ENCODE measurements around the gene AFG3L2. TPM values are rescaled to one million over a fixed set of nuclear protein-coding genes. Genes with fewer than 3 reads are reported as not detected.

The AFG3L2 gene
- polyA plus RNA-seq, 6 donors from 2014 or later = 21.8 to 32.6 (median 27.4) TPM

- H3K27me3 Mint-ChIP-seq = peaks cover 14 to 18% (median 14%) of the 10 kb centered on the region in 3 donors
- H3K4me1 Mint-ChIP-seq = peaks cover 7 to 26% (median 22%) of the 10 kb centered on the region in 3 donors
- H3K9me3 Mint-ChIP-seq = peaks cover 0 to 1% (median 0%) of the 10 kb centered on the region in 7 donors
- H3K36me3 Mint-ChIP-seq = no peaks in the 10 kb centered on the region
- no peak for DNase-seq
- H3K4me3 Mint-ChIP-seq = peak overlapping the region; percentile 59 to 83 (median 80)
- H3K27ac Mint-ChIP-seq = peak overlapping the region in 3 of 6 donors; percentile 44 to 88 (median 59)
- peak; percentile 9 to 11 for ATAC-seq (ENCODE audit: low read depth in 2 of 2)
Observed at GRCh38 chr18:12408247-12408869, 31.3 kb upstream of the AFG3L2 start.

- Mint-ChIP-seq H3K27ac (peak overlapping the region in 2 of 6 donors; percentile 11 to 47), H3K4me3 (peak overlapping the region; percentile 29 to 94 (median 86)), H3K27me3 (peaks cover 26 to 36% (median 32%) of the 10 kb centered on the region in 3 donors), H3K4me1 (peaks cover 7 to 26% (median 22%) of the 10 kb centered on the region in 3 donors), H3K36me3 (no peaks in the 10 kb centered on the region), H3K9me3 (peaks cover 0 to 1% (median 0%) of the 10 kb centered on the region in 7 donors)
- no peak for ATAC-seq (ENCODE audit: low read depth in 2 of 2)
- DNase-seq = no peak
Observed at GRCh38 chr18:12406371-12407111, 29.5 kb upstream of the AFG3L2 start.

- H3K27me3 Mint-ChIP-seq = peaks cover 27 to 41% (median 36%) of the 10 kb centered on the region in 3 donors
Observed at GRCh38 chr18:12405066-12405465, 28.0 kb upstream of the AFG3L2 start.

GRCh38 chr18:12403601-12404506 is 26.8 kb upstream of the AFG3L2 start:
- Mint-ChIP-seq H3K9me3 (peaks cover 0 to 1% (median 0%) of the 10 kb centered on the region in 7 donors), H3K27ac (no peak overlapping the region), H3K4me3 (no peak overlapping the region), H3K36me3 (no peaks in the 10 kb centered on the region), H3K4me1 (peaks cover 7 to 25% (median 22%) of the 10 kb centered on the region in 3 donors), H3K27me3 (peaks cover 27 to 49% (median 47%) of the 10 kb centered on the region in 3 donors)
- no peak for ATAC-seq (ENCODE audit: low read depth in 2 of 2)
- DNase-seq = no peak

More at GRCh38 chr18:12405066-12405465, 28.0 kb upstream of the AFG3L2 start:
- peak overlapping the region in 3 of 8 donors; percentile 25 to 68 (median 46) for H3K4me3 Mint-ChIP-seq
- ATAC-seq (ENCODE audit: low read depth in 2 of 2) = no peak
- H3K27ac Mint-ChIP-seq = peak overlapping the region in 1 of 6 donors; percentile 59
- DNase-seq = no peak
- peaks cover 7 to 26% (median 22%) of the 10 kb centered on the region in 3 donors for H3K4me1 Mint-ChIP-seq
- H3K9me3 Mint-ChIP-seq = peaks cover 0 to 1% (median 0%) of the 10 kb centered on the region in 7 donors
- no peaks in the 10 kb centered on the region for H3K36me3 Mint-ChIP-seq

- H3K27ac Mint-ChIP-seq = no peak overlapping the region
- DNase-seq = no peak
- peaks cover 0 to 1% (median 0%) of the 10 kb centered on the region in 7 donors for H3K9me3 Mint-ChIP-seq
- H3K36me3 Mint-ChIP-seq = no peaks in the 10 kb centered on the region
- H3K4me3 Mint-ChIP-seq = peak overlapping the region in 1 of 8 donors; percentile 60
- H3K27me3 Mint-ChIP-seq = peaks cover 38 to 65% (median 64%) of the 10 kb centered on the region in 3 donors
- H3K4me1 Mint-ChIP-seq = peaks cover 5 to 11% (median 9%) of the 10 kb centered on the region in 3 donors
- ATAC-seq (ENCODE audit: low read depth in 2 of 2) = no peak
Observed at GRCh38 chr18:12401881-12402280, 24.9 kb upstream of the AFG3L2 start.

GRCh38 chr18:12399231-12399630 is 22.2 kb upstream of the AFG3L2 start:
- Mint-ChIP-seq H3K27me3 (peaks cover 38 to 67% (median 62%) of the 10 kb centered on the region in 3 donors), H3K36me3 (no peaks in the 10 kb centered on the region), H3K27ac (no peak overlapping the region), H3K4me3 (no peak overlapping the region), H3K4me1 (no peaks in the 10 kb centered on the region), H3K9me3 (no peaks in the 10 kb centered on the region)
- DNase-seq (no peak), ATAC-seq (ENCODE audit: low read depth in 2 of 2) (no peak)

- H3K27me3 Mint-ChIP-seq = peaks cover 34 to 64% (median 57%) of the 10 kb centered on the region in 3 donors
- no peak for DNase-seq
Observed at GRCh38 chr18:12398625-12399024, 21.6 kb upstream of the AFG3L2 start.

GRCh38 chr18:12397793-12398192 is 20.8 kb upstream of the AFG3L2 start:
- H3K36me3 Mint-ChIP-seq = no peaks in the 10 kb centered on the region
- H3K4me3 Mint-ChIP-seq = peak overlapping the region in 1 of 8 donors; percentile 69
- no peaks in the 10 kb centered on the region for H3K9me3 Mint-ChIP-seq
- H3K27me3 Mint-ChIP-seq = peaks cover 30 to 55% (median 49%) of the 10 kb centered on the region in 3 donors
- DNase-seq = no peak
- no peaks in the 10 kb centered on the region for H3K4me1 Mint-ChIP-seq
- no peak for ATAC-seq (ENCODE audit: low read depth in 2 of 2)
- H3K27ac Mint-ChIP-seq = no peak overlapping the region

More at GRCh38 chr18:12398625-12399024, 21.6 kb upstream of the AFG3L2 start:
- Mint-ChIP-seq H3K4me3 (no peak overlapping the region), H3K4me1 (no peaks in the 10 kb centered on the region), H3K36me3 (no peaks in the 10 kb centered on the region), H3K9me3 (no peaks in the 10 kb centered on the region), H3K27ac (no peak overlapping the region)
- ATAC-seq (ENCODE audit: low read depth in 2 of 2) = no peak

GRCh38 chr18:12397254-12397653 is 20.2 kb upstream of the AFG3L2 start:
- no peak for DNase-seq
- Mint-ChIP-seq H3K4me1 (no peaks in the 10 kb centered on the region), H3K36me3 (no peaks in the 10 kb centered on the region), H3K27ac (no peak overlapping the region), H3K27me3 (peaks cover 26 to 50% (median 43%) of the 10 kb centered on the region in 3 donors), H3K4me3 (no peak overlapping the region), H3K9me3 (no peaks in the 10 kb centered on the region)
- ATAC-seq (ENCODE audit: low read depth in 2 of 2) = no peak

GRCh38 chr18:12394428-12394827 is 17.4 kb upstream of the AFG3L2 start:
- Mint-ChIP-seq H3K9me3 (no peaks in the 10 kb centered on the region), H3K27me3 (peaks cover 19 to 34% (median 29%) of the 10 kb centered on the region in 3 donors), H3K36me3 (no peaks in the 10 kb centered on the region), H3K27ac (no peak overlapping the region), H3K4me3 (peak overlapping the region in 2 of 8 donors; percentile 35 to 44), H3K4me1 (no peaks in the 10 kb centered on the region)
- no peak for DNase-seq
- ATAC-seq (ENCODE audit: low read depth in 2 of 2) = peak; percentile 28 to 32

- no peak overlapping the region for H3K27ac Mint-ChIP-seq
Observed at GRCh38 chr18:12393998-12394397, 17.0 kb upstream of the AFG3L2 start.

GRCh38 chr18:12393510-12393909 is 16.5 kb upstream of the AFG3L2 start:
- H3K27me3 Mint-ChIP-seq = peaks cover 18 to 25% (median 20%) of the 10 kb centered on the region in 3 donors
- no peak overlapping the region for H3K4me3 Mint-ChIP-seq
- H3K36me3 Mint-ChIP-seq = no peaks in the 10 kb centered on the region
- H3K9me3 Mint-ChIP-seq = no peaks in the 10 kb centered on the region
- H3K4me1 Mint-ChIP-seq = no peaks in the 10 kb centered on the region
- DNase-seq (no peak), ATAC-seq (ENCODE audit: low read depth in 2 of 2) (no peak)
- H3K27ac Mint-ChIP-seq = no peak overlapping the region

More at GRCh38 chr18:12393998-12394397, 17.0 kb upstream of the AFG3L2 start:
- Mint-ChIP-seq H3K9me3 (no peaks in the 10 kb centered on the region), H3K4me3 (no peak overlapping the region), H3K4me1 (no peaks in the 10 kb centered on the region), H3K36me3 (no peaks in the 10 kb centered on the region), H3K27me3 (peaks cover 19 to 29% (median 25%) of the 10 kb centered on the region in 3 donors)
- ATAC-seq (ENCODE audit: low read depth in 2 of 2) (no peak), DNase-seq (no peak)
